HG02840 (cell line): Measurements from ENCODE around the gene MOB2.
"Not testable (repeated sequence)": the region's sequence is repeated elsewhere in the genome, so short reads cannot be mapped to it uniquely, and the experiment has no call there.

Experiments
- ATAC-seq: cut with Tn5 transposase; IDR thresholded peaks from one replicate; pipeline ENCODE4 v1.9.1; 2021; ENCODE audit warnings: mild to moderate bottlenecking, moderate library complexity, moderate number of reproducible peaks; ENCODE audit not compliant: unreplicated experiment, low FRiP score

MOB2 gene

GRCh38 chr11:1447845-1448825 is 38.4 kb downstream of the MOB2 start:
- no peak for ATAC-seq

DNA sequence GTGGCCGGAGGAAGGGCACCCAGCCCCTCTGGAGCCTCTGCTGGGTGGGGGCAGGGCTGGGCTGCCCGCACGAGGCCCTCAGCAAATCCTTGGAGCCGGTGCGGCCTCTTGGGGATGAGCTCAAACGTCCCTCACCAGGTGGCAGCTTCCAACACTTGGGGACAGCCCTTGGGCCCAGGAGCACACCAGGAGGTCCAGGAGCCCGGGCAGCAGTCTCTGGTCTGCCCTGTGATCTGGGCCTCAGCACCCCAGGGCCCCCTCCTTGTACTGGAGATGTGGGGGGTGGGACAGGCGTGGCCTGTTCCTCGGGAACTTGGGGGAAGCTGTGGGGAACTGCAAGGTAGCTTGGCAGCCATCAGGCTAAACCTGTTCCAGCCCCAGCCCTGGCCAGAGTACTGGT is 40.0 kb downstream of the MOB2 start:
- no peak for ATAC-seq

- no peak for ATAC-seq
These were observed 40.7 kb downstream of the MOB2 start for GRCh38 chr11:1445741-1446445.

DNA sequence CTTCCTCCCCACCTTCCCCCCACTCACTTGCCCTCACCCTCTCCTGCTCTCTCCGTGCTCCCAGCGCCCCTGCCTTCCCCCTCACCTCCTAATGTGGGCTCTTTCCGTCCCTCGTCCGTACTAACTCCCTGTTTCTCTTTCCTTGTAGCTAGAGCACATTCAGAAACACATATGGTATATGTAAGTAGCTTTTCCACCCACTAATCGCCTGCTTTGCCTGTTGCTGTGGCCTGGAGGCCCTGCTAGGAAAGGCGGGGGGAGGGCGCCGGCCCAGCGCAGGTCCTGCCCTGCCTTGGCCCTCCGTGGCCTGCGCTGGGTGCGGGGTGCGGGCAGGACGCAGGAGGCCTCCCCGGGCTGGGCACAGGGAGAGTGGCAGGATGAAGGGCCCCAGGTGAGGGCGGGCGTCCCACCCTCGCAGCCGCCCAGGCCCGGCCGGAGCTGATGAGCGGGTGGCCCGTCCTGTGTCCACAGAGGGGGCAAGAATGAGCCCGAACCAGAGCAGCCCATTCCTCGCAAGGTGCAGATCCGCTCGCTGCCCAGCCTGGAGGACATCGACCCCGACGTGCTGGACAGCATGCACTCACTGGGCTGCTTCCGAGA is 41.7 kb downstream of the MOB2 start:
- ATAC-seq: no peak

DNA sequence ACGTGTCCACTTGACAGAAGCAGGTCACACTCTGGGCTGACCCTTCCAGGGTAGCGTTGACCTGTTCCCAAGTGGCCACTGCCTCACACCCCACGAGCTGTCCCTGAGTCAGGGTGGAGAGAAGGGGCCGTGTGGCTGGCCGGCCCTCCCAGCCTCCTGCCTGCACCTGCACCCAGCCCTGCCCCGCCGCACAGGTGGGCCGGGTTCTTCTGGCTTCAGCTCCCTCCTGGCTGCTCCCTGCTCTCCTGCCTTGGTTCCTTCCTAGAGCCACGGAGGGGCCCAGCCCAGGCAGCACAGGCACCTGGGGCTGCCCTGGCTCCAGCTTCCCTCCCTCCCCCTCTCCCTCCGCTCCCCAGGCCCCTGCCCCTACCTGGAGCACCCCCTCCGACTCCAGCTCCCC is 42.3 kb downstream of the MOB2 start:
- ATAC-seq: no peak

- no peak for ATAC-seq
These were observed 42.8 kb downstream of the MOB2 start for GRCh38 chr11:1443737-1444136.

DNA sequence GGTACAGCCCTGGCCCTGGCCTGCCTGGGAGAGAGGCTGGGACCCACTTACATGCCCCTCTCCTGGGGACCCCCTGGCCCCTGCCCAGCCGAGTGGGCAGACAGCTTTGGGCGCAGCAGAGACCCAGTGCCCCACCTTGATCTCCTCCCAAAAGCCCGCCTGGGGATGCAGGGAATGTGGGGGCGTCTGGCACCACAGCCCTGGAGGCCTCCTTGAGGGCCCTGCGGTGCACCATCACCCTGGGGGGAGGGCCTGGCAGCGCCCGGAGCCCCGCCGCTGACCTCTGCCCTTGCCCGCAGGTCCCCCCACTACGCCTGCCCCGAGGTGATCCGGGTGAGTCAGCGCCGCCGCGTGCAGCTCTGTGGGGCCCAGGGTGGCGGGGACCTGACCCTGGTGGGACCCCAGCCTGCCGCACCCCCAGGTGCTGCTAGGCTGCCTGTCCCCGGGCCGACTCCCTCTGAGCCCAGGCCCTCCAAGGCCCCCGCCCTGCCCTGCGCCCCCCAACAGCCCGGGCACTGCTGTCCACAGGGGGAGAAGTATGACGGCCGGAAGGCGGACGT is 43.7 kb downstream of the MOB2 start:
- no peak for ATAC-seq

- no peak for ATAC-seq
These were observed 44.4 kb downstream of the MOB2 start for GRCh38 chr11:1442163-1442562.

- ATAC-seq: no peak
These were observed 46.1 kb downstream of the MOB2 start for GRCh38 chr11:1440496-1440895.

- ATAC-seq: no peak
These were observed 46.5 kb downstream of the MOB2 start for GRCh38 chr11:1440066-1440465.

DNA sequence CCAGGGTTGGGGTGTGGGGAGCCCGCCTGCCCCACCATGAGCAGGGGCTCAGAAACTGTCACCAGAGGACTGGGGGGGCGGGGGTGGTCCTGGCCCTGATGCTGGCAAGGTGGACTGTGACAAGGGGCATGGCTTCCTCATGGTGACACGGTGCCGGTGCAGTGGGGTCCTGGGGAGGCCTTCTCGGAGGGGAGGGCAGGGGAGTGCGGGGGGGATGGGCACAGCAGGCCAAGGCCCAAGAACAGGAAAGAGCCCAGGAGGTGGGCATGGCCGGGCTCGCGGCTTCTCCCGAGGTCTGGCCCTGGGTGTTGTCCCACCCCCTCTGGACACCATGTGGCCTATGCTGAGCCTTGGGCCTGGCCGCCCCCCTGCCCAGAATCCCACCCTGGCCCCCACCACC is 47.2 kb downstream of the MOB2 start:
- no peak for ATAC-seq

DNA sequence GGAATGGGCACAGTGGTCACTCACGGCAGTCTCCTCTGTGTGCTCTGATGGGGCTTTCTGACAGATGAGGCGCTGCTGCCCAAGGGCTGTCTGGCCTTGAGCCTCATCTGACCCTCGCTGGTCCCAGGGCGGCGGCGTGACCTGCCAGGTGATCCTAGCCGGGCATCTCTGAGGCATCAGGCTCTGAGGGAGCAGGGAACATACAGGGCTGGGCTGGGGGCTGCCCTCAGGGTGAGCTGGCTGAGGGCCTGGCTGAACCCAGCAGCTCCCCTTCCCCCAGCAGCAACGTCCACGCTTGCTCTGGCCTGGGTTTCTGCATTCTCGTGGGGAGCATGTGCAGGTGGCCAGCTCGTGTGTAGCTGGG is 47.6 kb downstream of the MOB2 start:
- ATAC-seq: no peak

DNA sequence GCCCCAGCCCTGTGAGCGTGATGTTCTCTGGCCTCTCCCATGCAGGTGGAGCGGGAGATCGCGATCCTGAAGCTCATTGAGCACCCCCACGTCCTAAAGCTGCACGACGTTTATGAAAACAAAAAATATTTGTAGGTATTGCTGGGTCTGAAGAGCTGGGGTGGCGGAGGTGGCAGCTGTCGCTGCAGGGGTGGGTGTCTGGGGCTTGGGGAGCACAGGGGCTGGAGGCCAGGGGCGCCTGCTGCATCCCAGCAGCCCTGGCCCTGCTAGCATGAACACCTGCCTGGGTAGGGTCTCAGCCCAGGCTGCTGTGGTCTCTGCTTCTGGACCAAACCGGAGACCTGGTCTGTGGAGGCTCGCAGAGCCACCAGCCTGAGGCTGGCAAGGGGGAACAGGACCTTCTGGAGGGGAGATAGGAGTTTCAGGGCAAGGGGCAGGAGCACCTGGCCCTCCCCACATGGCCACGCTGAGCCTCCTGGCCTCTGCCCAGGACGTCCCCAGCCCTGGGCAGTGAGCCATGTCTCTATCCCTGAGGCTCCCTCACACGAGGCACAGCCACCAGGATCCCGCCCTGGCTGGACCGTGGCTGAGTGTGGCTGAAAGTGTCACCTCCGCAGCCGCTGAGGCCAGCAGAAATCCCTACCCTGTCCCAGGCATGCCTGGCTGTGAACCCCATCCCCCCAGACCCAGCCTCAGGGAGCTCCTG is 48.2 kb downstream of the MOB2 start:
- no peak for ATAC-seq

GRCh38 chr11:1437500-1437899 is 49.1 kb downstream of the MOB2 start:
- ATAC-seq: no peak

DNA sequence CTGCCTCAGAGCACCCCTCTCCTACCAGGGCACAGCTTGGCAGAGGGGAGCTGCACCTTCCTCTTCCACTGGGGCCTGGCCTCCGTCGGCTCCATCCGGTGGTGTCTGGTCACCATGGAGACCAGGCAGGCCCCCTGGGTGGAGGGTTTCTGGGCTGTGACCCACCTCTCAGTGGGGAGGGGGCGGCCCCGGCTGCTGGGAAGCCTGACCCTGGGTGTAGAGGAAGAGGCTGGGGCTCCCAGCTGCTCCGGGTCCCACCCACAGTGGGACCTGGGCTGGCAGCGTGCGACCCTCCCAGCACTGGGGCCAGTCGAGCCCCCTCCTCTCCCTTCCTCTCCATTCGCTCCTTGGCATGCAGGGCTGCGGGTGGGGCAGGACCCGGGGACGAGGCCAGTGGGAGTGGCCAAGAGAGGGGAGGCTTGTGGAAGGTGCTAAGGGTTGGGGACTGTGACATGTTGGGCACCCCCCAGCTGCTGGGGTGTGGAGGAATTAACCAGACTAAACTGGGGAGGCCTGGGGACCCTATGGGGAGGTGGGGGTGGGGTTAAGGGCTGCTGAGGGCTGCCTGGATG is 50.0 kb downstream of the MOB2 start:
- ATAC-seq: no peak

- no peak for ATAC-seq
These were observed 50.6 kb downstream of the MOB2 start for GRCh38 chr11:1435820-1436467.

- not testable (repeated sequence) for ATAC-seq
These were observed 51.1 kb downstream of the MOB2 start for GRCh38 chr11:1435479-1435819.

DNA sequence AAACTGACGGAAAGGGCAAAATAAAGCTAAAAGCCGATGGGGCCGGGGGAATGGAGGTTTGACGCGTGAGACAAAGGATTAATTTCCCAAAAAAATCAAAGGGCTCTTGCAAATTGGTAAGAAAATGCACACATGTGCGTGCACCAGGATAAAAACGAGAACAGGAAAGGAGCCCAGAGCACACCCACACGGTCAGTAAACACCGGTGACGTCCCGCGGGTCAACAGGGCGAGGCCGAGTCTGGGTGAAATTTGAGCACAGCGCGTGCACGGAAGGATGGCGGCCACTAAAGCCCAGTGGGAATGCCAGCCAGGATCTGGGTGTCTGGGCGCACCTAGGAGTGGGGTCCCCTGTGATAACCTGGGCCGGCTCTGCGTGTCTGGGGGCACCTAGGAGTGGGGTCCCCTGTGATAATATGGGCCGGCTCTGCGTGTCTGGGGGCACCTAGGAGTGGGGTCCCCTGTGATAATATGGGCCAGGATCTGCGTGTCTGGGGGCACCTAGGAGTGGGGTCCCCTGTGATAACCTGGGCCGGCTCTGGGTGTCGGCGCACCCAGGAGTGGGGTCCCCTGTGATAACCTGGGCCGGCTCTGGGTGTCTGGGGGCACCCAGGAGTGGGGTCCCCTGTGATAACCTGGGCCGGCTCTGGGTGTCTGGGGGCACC is 52.5 kb downstream of the MOB2 start:
- no peak for ATAC-seq

- no peak for ATAC-seq
These were observed 53.0 kb downstream of the MOB2 start for GRCh38 chr11:1433568-1433967.
